ENCODE data around the gene DAO.
"Not testable (repeated sequence)": the region's sequence is repeated elsewhere in the genome, so short reads cannot be mapped to it uniquely, and the experiment has no call there.

DAO gene

DNA sequence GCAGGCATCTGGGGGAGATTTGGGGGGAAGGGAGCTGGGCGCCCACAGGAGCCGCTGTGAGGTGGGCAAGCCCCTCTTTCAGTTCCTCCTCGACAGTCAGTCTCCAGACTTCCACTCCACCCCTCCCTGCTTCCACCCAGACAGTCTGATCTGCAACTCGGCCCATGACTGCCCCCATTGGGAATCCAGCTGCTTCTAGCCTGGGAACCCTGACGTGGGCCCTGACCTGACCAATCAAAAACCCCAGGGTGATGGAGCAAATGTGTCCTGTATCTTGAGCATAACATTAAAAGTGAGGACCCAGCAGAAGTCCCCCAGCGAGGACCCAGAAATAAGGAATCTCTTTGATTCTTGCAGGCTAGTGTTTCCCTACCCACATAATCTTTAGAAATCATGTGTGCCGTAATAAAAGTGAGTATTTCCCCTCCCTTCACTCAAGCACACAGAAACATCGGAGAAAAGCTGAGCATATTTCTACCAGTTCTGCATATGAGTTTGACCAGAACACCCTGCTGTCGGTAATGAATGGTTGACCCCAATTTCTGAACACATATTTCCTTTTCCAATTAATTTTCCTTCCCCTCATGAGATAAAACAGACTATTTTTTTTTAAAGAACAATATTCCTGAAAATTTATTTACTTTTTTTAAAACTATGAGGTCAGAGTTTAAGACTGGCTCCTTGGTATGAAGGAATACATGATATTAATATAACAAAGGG, 28.9 kb upstream of the DAO start:
- DNase-seq = no peak

DNA sequence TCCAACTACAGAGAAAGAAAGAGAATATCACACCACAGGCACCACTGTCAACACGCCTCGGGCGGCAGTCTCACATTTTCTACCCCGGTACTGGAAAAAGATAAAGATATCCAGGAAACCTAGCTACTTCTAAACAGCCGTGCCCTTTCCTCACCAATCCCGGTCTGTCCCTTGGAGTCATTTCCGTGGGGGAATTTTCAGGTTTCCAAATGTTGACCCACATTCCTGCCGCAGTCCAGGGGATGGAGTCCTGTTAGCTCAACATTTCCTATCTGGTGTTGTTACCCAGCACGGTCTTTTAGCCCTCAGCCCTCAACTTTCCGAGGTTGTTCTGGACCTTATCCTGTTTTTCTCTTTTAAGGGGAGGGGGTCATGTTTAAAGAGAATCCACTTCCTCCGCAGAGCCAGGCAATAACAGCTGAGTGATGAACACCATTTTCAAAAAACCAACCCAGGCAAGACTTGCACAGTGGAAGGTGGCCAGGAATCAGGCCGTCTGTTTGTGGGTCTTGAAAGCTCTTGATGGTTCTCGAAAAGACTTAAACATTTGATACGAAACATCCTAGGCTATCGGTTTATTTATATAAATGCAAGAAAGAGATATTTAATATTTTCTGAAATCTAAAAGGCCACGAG, 27.1 kb upstream of the DAO start:
- DNase-seq = no peak

DNA sequence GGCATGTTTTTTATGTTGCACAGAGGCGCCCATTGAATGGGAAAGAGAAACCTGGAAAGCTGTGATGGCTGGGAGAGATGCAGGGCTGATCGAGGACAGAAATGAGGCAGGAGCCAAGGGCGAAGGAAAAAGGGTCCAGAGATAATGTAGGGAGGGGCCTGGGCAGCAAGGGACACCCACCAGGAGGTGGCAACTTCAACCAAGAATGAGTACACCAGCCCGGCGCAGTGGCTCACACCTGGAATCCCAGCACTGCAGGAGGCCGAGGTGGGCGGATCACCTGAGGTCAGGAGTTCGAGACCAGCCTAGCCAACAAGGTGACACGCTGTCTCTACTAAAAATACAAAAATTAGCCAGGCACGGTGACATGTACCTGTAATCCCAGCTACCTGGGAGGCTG, 26.5 kb upstream of the DAO start:
- DNase-seq = no peak

DNA sequence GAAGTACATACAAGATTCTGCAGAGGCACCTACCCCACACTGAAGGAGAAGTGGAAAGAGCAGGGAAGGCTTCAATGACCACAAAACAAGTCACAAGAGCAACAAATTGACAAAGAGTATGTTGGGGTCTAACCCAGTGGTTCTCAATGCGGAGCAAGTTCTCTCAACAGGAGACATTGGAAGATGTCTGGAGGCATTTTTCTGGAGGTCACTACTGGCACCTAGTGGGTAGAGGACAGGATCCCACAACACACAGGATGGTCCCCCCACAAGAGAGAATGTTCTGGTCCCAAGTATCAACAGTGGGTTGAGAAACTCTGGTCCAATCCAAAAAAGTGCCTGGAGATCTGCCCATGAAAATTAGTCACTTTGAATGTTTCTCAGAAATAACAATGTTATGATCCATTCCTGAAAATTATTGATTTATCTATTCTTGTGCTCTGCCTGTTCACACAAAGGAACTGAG, 25.9 kb upstream of the DAO start:
- no peak for DNase-seq

DNA sequence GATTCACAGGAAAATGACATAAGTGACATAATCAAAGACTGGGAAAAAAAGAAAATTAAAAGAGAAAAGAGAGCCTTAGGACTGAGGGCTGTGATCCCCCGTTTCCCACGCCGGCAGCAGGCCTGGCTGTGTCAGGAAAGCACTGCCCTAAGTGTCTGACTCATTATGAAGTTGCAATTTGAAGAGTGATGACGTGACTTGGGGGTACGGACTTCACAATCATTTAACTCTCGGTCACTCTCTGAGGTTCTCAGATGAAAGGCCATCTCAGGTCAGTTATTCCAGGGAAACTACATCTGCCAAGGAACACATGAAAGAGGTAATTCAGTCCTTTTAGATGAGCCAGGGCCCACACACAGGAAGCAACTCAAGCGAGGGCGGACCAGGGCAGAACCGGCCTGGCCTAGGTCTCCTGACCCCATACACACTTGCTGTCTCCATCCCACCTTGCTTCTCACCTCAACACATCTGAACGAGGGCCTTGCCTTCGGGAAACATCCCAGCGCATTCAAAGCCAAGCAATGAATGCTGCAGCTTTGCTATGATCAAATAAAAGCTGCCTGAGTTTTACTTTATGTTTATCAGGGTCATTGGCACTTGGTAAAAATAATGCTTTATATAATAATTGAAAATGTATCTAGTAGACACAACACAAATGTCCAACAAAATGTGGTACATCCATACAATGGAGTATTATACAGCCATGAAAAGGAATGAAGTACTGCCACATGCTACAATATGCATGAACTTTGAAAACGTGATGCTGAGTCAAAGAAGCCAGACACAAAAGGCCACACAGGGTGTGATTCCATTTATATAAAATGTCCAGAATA, 25.2 kb upstream of the DAO start:
- DNase-seq = no peak

DNA sequence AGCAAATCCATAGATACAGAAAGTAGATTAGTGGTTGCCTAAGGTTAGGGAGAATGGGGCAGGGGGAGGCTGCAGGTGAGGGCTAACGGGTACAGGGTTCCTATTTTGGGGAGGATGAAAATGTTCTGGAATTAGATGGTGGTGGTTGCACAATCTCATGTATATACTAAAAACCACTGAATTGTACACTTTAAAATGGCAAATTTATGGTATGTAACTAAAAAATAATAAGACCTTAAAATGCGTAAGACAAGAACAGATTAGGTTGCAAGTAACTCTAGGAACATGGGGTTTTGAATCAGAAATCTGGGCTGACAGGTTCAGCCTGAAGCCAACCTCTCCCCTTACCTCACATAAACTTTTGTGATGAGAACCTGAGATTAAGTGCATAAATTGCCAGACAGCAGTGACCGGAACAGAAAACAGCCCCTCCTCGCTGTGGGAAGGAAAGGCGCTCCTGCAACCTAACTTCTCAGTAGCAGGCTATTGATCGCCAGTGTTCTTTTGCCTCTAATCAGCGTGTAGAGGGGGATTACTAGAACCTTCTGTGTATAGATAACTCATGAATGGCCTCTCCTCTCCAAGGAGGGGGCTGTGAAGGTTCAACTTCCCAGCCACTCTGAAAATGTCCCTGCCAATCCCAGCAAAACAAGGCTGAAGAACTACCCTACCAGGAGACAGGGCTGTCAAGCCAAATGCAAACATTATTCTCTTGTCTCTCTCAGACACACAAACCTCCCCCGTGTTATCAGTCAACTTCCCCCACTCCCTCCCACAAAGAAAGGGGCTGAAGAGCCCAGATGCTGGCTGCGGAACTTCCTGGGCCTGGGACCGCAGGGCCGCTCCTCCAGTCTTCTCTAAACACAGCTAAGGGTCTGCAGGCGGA, 24.4 kb upstream of the DAO start:
- DNase-seq = no peak

DNA sequence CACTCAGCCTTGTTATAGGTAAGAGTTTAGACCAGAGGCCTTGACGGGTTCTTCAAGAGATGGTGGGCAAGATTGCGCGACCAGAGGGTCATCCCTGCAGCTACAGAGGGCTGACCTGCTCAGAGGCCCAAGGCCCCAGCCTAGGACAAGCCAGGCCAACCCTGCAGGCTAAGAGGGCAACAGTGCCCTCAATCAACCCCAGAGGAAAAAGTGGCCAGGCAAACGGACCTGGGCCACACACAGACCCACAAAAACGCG, 23.8 kb upstream of the DAO start:
- DNase-seq = no peak

DNA sequence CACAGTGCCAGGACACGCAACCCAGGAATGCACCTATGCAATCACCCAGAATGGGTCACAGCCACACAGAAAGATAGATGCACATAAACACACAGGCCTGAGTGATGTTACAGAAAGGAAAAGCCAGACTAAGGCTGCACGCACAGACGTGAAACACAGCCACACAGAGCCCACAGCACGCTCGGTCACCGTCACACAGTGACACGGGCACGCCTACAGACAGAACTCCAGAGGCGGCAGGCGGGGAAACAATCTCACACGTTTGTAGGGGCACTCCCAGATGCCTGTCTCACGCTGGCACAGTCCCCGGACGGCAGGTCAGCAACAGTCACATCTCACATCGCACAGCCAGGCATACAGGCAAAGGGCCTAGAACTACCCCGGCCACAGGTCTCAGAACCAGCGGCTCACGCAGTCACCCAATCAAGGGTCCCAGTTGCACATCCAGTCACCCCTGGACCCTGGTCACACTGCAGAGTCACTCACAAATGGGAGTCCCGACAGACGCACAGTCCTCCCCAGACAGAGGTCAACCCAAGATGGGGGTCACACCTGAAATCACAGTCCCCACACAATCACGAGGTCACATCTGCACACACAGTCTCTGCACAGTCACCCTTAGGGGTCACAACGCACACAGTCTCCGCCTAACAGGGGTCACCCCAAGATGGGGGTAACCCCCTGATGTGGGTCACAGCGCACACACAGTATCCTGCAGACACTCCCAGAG, 23.3 kb upstream of the DAO start:
- DNase-seq = no peak

DNA sequence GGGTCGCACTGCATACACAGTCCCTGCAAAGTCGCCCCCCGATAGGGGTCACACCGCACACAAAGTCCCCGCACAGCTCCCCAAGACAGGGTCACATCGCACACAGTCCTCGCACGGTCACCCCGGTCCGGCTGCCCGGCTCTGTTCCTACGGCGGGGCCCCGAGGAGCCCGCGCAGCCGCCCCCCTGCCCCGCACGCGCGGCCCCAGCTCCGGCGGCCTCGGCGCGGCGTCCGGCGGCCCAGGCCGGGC, 22.8 kb upstream of the DAO start:
- DNase-seq = no peak

DNA sequence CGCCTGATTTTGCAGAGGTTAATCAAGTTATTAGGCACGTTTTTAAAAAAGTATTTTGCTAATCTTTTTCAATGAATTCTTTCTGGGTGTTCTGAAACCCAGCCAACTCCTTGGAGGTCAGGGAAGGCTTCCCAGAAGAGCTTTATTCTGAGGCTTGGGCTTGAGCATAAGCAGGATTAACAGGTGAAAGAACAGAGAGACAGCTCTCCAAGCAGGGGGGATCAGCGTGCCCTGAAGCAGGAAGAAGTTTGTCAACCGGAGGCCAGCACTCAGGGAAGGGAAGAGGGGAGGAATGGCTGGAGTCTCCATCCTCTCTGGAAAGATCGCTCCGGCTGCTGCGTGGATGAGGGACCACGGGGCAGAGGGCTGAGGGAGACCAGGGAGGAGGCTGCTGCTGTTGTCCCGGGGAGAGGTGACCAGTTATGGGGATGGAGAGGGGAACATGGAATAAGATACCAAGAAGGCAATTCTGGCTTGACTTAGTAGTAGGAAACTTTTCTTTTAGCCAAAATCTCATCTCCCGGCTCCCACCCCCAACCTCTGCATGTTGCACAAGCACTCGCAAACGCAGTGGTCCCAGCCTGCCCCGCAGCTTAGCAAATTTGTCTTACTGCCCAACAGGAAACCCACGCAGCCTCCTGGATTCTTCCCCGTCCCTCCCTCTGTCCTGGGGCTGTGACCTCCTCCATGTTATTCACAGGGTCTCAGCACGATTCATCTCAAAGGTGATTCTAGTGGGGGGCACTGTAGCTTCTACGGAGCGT, 21.4 kb upstream of the DAO start:
- DNase-seq = no peak

DNA sequence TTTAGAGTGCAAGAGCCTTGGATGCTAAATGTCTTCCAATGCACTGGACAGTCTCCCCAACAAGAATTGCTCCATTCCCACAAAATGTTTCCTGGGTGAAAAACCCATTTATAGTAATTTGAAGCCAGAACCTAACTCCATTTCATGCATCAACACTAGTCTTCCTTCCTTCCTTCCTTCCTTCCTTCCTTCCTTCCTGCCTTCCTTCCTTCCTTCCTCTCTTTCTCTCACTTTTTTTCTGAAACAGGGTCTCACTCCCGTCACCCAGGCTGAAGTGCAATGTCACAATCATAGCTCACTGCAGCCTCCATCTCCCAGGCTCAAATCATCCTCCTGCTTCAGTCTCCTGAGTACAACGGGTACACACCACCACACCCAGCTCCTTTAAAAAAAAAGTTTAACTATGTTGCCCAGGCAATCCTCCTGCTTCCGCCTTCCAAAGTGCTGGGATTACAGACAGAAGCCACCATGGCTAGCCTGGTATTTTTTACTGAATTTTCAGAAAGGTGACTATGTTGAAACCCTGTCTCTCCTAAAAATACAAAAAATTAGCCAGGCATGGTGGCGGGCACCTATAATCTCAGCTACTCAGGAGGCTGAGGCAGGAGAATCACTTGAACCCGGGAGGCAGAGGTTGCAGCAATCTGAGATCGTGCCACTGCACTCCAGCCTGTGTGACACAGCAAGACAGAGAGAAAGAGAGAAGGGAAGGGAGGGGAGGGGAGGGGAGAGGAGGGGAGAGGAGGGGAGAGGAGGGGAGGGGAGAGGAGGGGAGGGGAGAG, 20.6 kb upstream of the DAO start:
- DNase-seq = not testable (repeated sequence)

DNA sequence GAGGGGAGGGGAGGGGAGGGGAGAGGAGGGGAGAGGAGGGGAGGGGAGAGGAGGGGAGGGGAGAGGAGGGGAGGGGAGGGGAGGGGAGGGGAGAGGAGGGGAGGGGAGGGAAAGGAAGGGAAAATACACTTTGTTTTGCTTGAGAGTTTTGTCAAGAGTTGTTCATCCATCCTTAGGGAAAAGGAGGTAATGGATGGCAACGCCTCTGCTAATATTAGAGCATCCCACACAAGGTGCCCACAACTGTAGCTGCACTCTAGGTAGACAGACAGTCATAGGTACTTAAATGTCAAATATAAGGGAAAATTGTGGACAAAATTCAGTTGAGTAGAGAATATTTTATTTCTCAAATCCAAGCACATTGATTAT, 20.0 kb upstream of the DAO start:
- no peak for DNase-seq

DNA sequence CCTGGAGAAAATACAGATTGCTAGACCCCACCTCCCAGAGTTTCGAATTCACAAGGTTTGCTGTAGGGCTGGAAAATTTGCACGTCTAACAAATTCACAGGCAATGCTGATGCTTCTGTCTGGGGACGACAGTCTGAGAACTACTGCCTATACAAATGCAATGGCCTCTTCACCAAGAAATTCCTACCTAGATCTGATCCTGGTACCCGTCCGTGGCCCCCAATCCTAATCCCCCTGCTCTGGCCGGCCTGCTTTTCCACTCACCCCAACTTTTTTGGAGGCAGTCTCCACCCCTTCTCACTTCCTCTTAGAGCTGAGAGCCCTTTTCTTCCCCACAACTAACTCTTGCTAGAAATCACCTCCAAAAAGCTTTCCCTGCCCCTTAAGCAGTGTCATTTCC, 19.4 kb upstream of the DAO start:
- DNase-seq = no peak

DNA sequence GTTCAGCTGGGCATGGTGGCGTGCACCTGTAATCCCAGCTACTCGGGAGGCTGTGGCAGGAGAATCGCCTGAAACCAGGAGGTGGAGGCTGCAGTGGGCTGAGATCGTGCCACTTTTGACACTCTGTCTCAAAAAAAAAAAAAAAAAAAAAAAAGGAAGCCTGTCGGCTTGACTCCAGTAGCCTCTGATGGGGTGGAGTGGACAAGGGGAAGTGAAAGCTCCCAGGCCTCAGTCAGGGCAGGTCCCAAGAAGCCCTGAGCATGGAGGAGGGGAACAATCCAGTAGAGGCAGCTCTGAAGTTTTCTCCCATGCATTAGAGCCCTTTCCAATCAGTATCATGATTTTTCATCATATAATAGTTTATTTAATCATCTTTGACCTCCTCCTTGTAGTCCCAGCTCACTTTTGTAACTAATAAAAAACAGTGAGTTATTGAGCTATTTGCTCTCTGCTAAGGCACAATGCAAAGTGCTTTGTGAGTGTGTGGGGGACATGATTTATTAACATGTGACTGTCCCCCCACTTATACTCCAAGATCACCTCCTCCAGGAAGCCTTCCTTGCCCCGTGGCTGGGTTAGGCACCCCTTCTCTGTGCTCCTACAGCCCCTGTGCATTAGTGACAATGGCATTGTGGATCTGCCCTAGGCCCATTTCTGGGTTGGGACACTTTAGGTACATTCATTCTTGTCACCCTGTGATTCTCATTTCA, 17.9 kb upstream of the DAO start:
- no peak for DNase-seq

DNA sequence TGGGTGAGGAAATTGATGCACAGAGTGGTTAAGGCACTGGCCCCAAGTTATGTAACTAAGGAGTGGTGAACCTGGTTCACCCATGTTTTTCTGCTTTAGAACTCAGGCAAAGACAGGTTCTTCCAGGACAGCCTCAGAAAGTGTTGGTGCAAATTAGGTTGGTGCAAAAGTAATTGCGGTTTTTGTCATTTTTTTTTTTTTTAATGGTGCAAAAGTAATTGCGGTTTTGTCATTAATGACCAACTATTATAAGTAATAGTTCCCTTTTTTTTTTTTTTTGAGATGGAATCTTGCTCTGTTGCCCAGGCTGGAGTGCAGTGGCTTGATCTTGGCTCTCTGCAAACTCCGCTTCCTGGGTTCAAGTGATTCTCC, 17.3 kb upstream of the DAO start:
- no peak for DNase-seq

DNA sequence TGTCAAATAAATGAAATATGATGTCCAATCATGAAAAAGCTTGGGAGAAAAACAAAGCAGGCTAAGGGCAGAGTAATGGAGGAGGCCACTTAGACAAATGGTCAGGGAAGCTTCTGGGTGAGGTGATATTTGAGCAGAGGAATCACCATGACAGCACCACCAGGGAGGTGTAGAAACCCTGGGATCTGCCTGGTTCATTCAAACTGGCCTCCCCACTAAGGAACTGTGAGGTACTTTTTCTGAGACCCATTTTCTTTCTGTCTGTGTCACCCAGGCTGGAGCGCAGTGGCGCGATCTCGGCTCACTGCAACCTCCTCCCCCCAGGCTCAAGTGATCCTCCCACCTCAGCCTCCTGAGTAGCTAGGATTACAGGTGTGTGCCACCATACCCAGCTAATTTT, 14.7 kb upstream of the DAO start:
- DNase-seq = no peak

DNA sequence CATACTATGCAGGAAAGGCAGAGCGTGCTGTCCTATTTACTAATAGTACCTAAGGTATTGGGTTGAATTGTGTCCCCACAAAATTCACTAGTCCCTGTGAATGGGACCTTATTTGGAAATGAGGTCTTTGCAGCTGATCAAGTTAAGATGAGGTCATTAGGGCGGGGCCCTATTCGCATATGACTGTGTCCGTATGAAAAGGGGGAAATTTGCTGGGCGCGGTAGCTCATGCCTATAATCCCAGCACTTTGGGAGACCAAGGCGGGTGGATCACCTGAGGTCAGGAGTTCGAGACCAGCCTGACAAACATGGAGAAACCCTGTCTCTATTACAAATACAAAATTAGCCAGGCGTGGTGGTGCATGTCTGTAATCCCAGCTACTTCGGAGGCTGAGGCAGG, 13.8 kb upstream of the DAO start:
- not testable (repeated sequence) for DNase-seq

DNA sequence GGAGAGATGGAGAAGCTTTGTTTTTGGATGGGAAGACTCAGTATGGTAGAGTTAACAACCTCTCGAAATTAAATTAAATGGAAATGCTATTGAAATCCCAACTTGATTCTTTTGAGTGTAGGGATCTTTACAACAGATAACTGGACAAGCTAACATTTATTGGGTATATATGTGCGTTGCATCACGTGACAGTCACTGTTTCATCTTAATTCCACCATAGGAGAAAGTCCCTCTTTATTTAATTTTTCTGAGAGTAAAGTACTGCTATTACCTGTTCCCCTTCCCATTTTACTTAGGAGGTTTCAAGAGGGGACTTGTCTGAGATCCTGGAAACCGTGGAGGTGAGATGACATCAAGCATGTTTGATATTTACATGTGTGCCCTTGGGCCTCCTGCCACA, 11.1 kb upstream of the DAO start:
- no peak for DNase-seq

DNA sequence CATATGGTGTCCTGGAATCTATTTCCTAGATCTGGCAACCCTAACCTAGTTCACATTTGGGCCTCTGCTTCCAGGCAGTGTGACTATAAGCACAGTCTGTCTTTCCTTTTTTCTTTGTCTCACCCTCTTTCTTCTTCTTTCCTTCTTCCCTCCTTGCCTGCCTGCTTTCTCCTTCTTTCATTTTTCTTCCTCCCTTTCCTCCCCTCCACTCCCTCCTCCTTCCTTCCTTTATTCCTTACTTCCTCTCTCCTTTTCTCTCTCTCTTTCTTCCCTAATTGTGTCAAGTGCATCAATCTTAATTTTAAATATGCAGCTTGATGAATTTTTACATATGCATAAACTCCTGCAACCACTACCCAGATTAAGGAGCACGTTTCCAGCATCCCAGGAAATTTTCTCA, 4.6 kb upstream of the DAO start:
- no peak for DNase-seq

DNA sequence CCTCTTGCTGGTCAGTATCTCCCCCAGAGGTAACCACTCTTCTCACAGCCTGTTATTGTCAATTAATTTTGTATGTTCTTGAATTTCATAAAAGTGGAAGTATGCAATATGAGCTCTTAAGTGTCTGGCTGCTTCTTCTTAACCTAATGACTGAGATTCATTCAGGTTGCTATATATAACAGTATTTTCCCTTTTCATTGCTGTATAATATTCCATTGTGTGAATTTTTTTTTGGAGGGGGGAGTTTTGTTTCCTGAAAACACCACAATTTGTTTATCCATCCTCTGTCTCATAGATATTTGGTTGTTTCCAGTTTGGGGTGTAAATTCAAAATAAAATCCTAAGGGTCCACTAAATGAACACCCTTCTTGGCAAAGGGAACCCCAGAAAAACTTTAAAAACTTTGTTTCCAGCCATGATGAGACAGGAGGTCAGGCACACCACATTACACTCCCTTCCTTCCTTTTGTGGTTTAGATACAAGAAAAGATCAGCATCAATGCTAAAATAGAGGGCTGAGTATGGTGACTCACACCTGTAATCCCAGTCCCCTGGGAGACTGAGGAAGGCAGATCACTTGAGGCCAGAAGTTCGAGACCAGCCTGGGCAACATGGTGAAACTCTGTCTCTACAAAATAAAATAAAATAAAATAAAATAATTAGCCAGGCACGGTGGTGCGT, 4.1 kb upstream of the DAO start:
- DNase-seq = no peak
